ENCODE measurements around the gene SMARCAD1. TPM values are rescaled to one million over a fixed set of nuclear protein-coding genes. Genes with fewer than 3 reads are reported as not detected.

SMARCAD1 gene
- total and polyA plus RNA-seq, 2 of the 8 experiments (the other 6 are each of a cell fraction or from before 2014, with no cell fraction given): 24.1 to 59.4 TPM

DNA sequence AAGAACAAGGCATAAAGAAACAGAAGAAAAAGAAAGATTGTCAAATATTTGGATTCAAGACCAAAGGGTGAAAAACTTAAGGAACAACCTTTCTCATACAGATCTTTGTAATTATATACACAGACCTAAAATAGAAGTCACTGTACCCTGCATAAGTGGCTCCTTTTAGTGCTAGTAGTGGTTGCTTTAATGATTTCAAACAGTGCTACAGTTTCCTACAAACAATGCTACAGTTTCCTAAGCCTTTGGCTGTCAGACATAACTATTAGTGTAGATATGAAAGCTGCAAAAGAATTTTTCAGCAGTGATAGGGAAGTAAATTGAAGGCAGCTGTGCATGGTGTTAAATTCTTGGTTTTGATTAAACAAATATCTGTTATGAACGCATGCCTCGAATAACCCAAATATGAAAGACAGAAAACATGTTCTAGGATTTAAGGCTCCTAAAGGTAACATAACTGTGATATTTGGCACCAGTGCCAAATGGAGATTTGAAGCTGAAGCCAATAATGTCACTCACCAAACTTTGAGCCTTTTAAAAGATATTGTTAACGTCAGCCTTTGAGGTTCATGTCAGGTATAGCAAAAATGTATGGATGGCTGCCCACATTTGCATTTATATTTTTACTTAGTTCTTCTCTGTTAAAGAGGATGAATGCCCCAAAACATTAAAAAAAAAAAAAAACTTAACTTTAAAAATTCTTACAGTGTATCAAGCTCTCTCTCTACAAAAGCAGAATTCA is 36.6 kb downstream of the SMARCAD1 start:
- no peaks in the 10 kb centered on the region for H3K27me3 ChIP-seq (replicated peaks in 1 of 4; ENCODE audit: control insufficient read depth in 3 of 4, extremely low read depth in 1 of 4, insufficient read depth in 3 of 4, low read length in 3 of 4)
- 0 out of 4 replicates have a peak, but pooled peaks cover 0 to 2% of the 10 kb centered on the region in 2 experiments for H3K79me2 ChIP-seq (ENCODE audit: control insufficient read depth in 1 of 2, insufficient read depth in 2 of 2, low read length in 2 of 2)
- no peak overlapping the region for H2AK5ac ChIP-seq (ENCODE audit: low read depth, low read length)
- no peak overlapping the region for H3K14ac ChIP-seq (ENCODE audit: insufficient read length)
- peaks cover 2 to 69% (median 39%) of the 10 kb centered on the region in 4 experiments for H3K36me3 ChIP-seq (ENCODE audit: control insufficient read depth in 2 of 4, insufficient read depth in 4 of 4, low read length in 3 of 4)
- H2BK12ac ChIP-seq (ENCODE audit: low read depth, low read length): no peak overlapping the region
- no peak overlapping the region for H2BK120ac ChIP-seq (replicated peaks; ENCODE audit: low read depth, low read length)
- no peak for TF ChIP-seq CHD1 (IDR thresholded peaks at IDR 0.05; ENCODE audit: low read depth, low read length)
- TF ChIP-seq NANOG (IDR thresholded peaks at IDR 0.05; ENCODE audit: insufficient read depth, low read depth, low read length, poor library complexity, severe bottlenecking): no peak
- TF ChIP-seq TAF1 (IDR thresholded peaks at IDR 0.05; ENCODE audit: low read depth, low read length): no peak
- TF ChIP-seq POLR2A (IDR thresholded peaks at IDR 0.05; ENCODE audit: control extremely low read depth in 1 of 2, low read depth in 2 of 2, low read length in 2 of 2): no peak
- TF ChIP-seq RBBP5 (IDR thresholded peaks at IDR 0.05; ENCODE audit: borderline replicate concordance, low read depth, low read length): no peak
- TF ChIP-seq SIRT6 (IDR thresholded peaks at IDR 0.05; ENCODE audit: low read length): no peak
- TF ChIP-seq SAP30 (IDR thresholded peaks at IDR 0.05; ENCODE audit: insufficient read depth, insufficient replicate concordance, low read length): no peak
- no peak for TF ChIP-seq ASH2L (IDR thresholded peaks at IDR 0.05; ENCODE audit: low read length)
- no peak for TF ChIP-seq CBX8 (IDR thresholded peaks at IDR 0.05; ENCODE audit: borderline replicate concordance, low read depth, low read length)
- TF ChIP-seq KDM4A (IDR thresholded peaks at IDR 0.05; ENCODE audit: low read depth, low read length, severe bottlenecking): no peak
- no peak for TF ChIP-seq BACH1 (IDR thresholded peaks at IDR 0.05; ENCODE audit: low read length)
- DNase-seq (ENCODE audit: low read depth in 1 of 2, low spot score in 2 of 2) (no peak), FAIRE-seq (no peak)
- no peak overlapping the region for H2BK15ac ChIP-seq (ENCODE audit: low read length)
- H3K4ac ChIP-seq (replicated peaks; ENCODE audit: insufficient read length, low read depth, low read length): no peak overlapping the region
- ChIA-PET POLR2A (ENCODE audit: partially characterized antibody) (no interaction called here), CTCF (ENCODE audit: partially characterized antibody) (no interaction called here)
- WGBS, 2 experiments (ENCODE audit: extremely low coverage in 1 of 2, insufficient coverage in 1 of 2, insufficient read length in 1 of 2, insufficient replicate concordance in 2 of 2, low coverage in 1 of 2, low lambda C conversion rate in 2 of 2, missing lambda C conversion rate in 1 of 2): 94% methylated on average over 3 of the region's 3 CpGs; no CpG with 5 or more reads in 1 of the 2 experiments
- no peak overlapping the region for H2AFZ ChIP-seq (ENCODE audit: low read length)
- H3K56ac ChIP-seq (replicated peaks; ENCODE audit: insufficient read length, low read depth, low read length): no peak overlapping the region
- peaks cover 0 to 2% of the 10 kb centered on the region in 2 experiments for H4K20me1 ChIP-seq (replicated peaks in 1 of 2; ENCODE audit: control insufficient read depth in 1 of 2, insufficient read depth in 2 of 2, low read length in 2 of 2)
- H4K91ac ChIP-seq (replicated peaks; ENCODE audit: insufficient read length, low read length): no peak overlapping the region
- H2BK5ac ChIP-seq (ENCODE audit: low read depth, low read length): no peak overlapping the region
- no peaks in the 10 kb centered on the region for H3K9me3 ChIP-seq (ENCODE audit: insufficient read depth in 2 of 2, low read depth in 1 of 2, low read length in 1 of 2)
- H3K23ac ChIP-seq (ENCODE audit: insufficient read length): no peak overlapping the region
- H3K4me3 ChIP-seq (ENCODE audit: extremely low read depth in 1 of 4, insufficient read depth in 2 of 4, low read depth in 3 of 4, low read length in 4 of 4): no peak overlapping the region
- 0 out of 2 replicates have a peak, but pooled peaks cover 2% of the 10 kb centered on the region for H3K79me1 ChIP-seq (ENCODE audit: low read depth, low read length)
- H3K18ac ChIP-seq (ENCODE audit: extremely low read depth, low read length): no peak overlapping the region
- H3K4me2 ChIP-seq (ENCODE audit: insufficient read depth in 1 of 2, low read depth in 2 of 2, low read length in 2 of 2): no peak overlapping the region
- no peak overlapping the region for H4K5ac ChIP-seq (ENCODE audit: insufficient read length, low read depth, low read length)
- no peaks in the 10 kb centered on the region for H3K4me1 ChIP-seq (replicated peaks in 1 of 4; ENCODE audit: control insufficient read depth in 3 of 4, insufficient read depth in 4 of 4, low read length in 3 of 4)
- H2BK20ac ChIP-seq (ENCODE audit: low read length): no peak overlapping the region
- no peak overlapping the region for H4K8ac ChIP-seq (ENCODE audit: extremely low read depth, insufficient read depth, low read length)
- no peak overlapping the region for H3K9ac ChIP-seq (replicated peaks in 1 of 4; ENCODE audit: extremely low read depth in 1 of 4, low read depth in 3 of 4, low read length in 3 of 4)
- no peaks in the 10 kb centered on the region for H3K23me2 ChIP-seq (ENCODE audit: low read depth, low read length)
- no peak overlapping the region for H3K27ac ChIP-seq (ENCODE audit: low read depth, low read length)

Measured in H1 (cell line).